GM19035 (cell line): ENCODE data around the gene USH2A.

Experiments used
- ATAC-seq: cut with Tn5 transposase; IDR thresholded peaks from one replicate; pipeline ENCODE4 v1.9.1; 2021; ENCODE audit not compliant: unreplicated experiment

The USH2A gene

GRCh38 chr1:215970406-215970805, 452.8 kb downstream of the USH2A start:
- no peak for ATAC-seq

DNA sequence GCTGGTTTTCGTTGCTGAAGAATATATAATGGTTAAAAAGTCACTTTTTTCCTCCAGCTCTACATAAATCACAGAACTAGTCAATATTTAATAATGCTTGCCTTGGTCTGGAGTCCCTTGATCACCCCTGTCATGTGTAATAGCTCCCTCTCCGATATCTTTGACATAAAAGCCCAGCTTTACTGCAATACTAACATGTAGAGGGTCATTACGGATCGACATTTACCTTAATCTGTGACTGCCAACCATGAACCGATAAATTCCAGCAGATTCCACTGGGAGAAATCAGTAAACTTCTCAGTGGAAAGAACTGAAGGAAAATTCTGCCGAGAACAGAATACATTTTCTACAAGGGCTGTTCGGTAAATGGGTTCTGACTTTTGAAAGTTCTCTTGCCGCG, 459.6 kb downstream of the USH2A start:
- ATAC-seq, result no peak

- no peak for ATAC-seq
Observed at GRCh38 chr1:215963040-215963439, 460.2 kb downstream of the USH2A start.

- no peak for ATAC-seq
Observed at GRCh38 chr1:215958841-215959240, 464.4 kb downstream of the USH2A start.

DNA sequence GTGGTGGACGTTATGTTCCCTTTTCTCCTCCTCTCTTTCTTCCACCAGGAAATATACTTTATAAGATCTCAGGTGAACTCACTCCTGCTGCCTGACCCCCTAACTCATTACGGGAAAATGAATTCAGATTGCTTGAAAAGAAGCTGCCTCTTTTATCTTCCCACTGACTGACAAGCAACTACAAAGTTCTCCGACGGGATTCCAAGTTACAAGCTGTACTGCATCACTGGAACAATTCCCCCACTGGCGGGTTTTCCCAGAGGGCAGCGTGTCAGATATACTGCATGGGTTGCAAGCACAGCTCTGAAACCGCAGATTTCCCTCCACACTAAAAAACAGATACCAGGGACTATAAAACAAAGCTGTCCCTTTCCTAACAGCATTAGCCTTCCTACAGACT, 465.6 kb downstream of the USH2A start:
- ATAC-seq, result no peak

- no peak for ATAC-seq
Observed at GRCh38 chr1:215932558-215932957, 490.7 kb downstream of the USH2A start.

DNA sequence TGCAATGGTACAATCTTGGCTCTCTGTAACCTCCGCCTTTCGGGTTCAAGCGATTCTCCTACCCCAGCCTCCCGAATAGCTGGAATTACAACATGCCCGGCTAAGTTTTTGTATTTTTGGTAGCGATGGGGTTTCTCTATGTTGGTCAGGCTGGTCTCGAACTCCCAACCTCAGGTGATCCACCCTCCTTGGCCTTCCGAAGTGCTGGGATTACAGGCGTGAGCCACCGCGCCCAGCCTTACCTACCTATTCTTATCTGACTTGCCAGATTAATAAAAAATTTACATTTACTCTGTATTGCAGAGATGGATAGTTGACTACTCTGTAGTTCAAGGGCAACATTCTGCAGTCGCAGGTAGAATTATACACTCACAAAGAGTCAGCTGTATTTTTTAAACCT, 496.6 kb downstream of the USH2A start:
- no peak for ATAC-seq

GRCh38 chr1:215923129-215923824, 500.0 kb downstream of the USH2A start:
- ATAC-seq, result no peak

DNA sequence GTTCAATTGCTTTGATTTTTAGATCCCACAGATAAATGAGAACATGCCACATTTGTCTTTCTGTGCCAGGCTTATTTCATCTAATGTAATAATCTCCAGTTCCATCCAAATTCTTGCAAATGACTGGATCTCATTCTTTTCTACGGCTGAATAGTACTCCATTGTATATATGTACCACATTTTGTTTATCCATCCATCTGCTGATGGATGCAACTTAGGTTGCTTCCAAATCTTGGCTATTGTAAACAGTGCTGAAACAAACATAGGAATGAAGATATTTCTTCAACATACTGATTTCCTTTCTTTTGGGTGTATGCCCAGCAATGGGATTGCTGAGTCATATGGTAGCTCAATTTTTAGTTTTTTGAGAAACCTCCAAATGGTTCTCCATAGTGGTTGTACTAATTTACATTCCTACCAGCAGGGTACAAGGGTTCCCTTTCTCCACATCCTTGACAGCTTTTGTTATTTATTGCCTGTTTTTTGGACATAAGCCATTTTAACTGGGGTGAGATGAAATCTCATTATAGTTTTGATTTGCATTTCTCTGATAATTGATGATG, 511.8 kb downstream of the USH2A start:
- no peak for ATAC-seq

DNA sequence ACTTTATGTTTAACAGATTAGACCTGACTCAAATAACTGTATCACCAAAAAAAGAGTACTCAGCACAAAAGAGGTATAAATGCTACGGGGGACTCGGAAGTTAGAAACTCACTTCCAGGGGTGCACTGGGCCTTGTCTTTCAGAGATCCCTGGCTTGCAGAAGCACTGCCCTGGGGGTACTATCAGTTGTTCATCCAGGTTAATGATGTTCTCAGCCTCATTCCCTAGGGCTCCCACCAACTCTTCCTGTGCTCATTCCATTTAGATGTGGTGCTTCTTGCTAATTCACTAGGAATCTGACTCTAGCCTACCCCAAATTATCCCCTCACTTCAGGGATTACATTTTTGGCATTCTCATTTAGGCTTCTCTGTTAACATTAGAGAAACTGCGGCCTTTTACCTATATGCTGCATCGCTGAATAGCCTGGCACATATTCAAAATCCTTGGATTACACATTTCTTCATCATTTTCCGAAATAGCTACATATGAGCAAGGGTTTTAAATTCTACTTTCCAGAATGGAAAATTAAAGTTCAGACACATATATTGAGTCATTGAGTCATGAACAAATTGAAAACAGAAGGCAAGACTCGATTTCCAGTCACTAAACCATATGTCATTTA, 517.6 kb downstream of the USH2A start:
- ATAC-seq, result no peak

DNA sequence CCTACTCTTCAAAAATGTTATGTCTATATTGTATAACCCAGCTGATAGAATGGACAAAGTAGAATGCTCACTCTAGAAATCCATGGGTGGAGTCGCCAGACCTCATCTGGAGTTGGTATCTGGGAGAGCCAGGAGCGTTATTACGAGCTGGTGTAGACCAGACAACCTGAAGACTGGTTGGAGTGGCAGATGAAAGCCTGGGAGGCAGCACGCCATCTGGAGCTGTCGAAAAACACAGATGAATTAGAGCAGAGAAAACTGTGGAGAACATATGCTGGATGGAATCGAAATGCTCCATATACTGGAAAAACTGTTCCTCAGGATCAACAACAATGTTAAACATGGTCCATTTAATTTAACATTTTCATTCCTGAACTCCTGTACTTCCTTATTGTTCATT, 522.6 kb downstream of the USH2A start:
- ATAC-seq, result no peak

- no peak for ATAC-seq
Observed at GRCh38 chr1:215899901-215900300, 523.3 kb downstream of the USH2A start.

DNA sequence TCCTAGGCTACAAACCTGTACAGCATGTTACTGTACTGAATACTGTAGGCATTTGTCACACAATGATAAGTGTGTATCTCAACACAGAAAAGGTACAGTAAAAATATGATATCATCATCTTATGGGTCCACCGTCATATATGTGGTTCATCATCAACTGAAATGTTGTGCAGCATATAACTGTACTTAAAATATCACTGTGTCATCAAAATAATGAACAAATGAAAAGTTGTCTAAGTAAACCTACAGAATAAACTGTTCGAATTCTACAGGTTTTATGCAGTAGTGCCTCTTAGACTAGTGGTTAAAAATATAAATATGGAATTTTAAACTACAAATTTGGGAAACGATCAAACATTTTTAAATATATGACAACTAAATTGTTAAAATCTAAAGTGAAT, 527.4 kb downstream of the USH2A start:
- no peak for ATAC-seq

DNA sequence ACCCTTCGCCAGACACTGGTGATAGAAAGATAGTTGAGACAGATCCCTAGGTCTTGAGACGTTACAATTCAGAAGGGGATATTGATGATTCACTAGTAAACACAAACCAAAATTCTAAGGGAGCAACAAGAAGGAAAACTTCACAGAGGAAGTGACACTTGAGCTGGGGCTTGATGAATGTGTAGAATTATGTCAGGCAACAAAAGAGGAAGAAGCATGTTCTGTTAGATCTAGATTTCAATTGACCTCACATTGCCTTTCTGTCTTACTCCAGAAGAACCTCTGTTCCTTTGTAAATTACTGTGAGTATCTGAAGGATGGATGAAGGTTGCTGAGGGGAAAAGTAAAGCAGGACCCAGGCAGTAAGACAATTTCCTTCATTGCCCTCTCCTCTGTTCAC, 528.0 kb downstream of the USH2A start:
- ATAC-seq, result no peak

DNA sequence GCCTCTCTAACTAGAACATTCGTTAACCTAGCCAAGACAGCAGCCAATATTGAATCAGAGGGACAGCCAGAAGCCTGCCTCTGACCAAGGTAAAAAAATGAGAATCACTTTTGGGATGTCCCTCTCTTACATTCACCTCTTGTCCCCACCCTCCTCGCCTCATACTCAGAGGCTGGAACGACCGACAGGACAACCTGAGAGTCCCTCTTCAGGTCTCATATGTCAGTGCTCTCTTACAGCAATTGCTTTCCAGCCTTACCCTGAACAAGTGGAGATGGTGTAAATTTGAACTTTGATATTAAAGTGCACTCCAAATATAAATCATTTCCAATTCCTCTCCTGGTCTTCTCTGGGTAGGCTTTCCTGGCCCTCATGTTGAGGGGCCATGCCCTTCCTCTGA, 528.6 kb downstream of the USH2A start:
- ATAC-seq, result no peak

GRCh38 chr1:215891266-215892057, 531.8 kb downstream of the USH2A start:
- no peak for ATAC-seq

- peak; percentile 60 for ATAC-seq
Observed at GRCh38 chr1:215890438-215890837, 532.8 kb downstream of the USH2A start.

GRCh38 chr1:215889871-215890270, 533.4 kb downstream of the USH2A start:
- ATAC-seq, result no peak

GRCh38 chr1:215888159-215888558, 535.1 kb downstream of the USH2A start:
- no peak for ATAC-seq

DNA sequence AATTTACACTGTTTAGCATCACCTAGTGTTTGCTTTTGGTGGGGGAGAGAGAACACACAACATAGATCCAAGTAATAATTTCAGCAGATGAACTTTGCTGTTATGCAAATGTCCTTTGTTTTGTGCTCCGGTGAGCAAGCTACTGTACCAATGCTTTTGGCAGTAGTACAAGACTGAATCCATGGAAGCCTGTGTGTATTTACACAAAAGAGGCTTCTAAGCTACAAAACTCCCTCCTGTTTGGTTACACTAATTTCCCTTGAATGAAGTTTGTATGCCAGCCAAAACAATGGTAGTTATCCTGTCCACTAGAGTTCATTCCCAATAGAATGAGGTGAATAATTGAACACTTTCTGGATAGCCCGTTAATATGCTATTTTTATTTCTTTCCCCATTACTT, 535.6 kb downstream of the USH2A start:
- no peak for ATAC-seq

GRCh38 chr1:215883004-215883403, 540.2 kb downstream of the USH2A start:
- ATAC-seq, result no peak

- peak; percentile 61 for ATAC-seq
Observed at GRCh38 chr1:215878843-215879242, 544.4 kb downstream of the USH2A start.
